Neural cell (in vitro differentiated cells): ENCODE data around the gene FKBP3.

Experiments
- EP300 ChIP-seq: fragments of 450-650 bp; conservative IDR thresholded peaks from 2 replicates; pipeline ENCODE4 v1.6.1; 2014; ENCODE audit warnings: antibody characterized with exemption, mild to moderate bottlenecking, moderate library complexity; ENCODE audit not compliant: poor library complexity, severe bottlenecking
- EZH2 ChIP-seq: fragments of 200-600, 300-800 bp; shearing (Covaris generic), sonication (generic); IDR thresholded peaks from 2 replicates; pipeline ENCODE4 v1.6.1; 2014; ENCODE audit warnings: antibody characterized with exemption, low read length, borderline replicate concordance, mild to moderate bottlenecking; ENCODE audit not compliant: insufficient read depth, poor library complexity, severe bottlenecking
- POLR2AphosphoS5 ChIP-seq: IDR thresholded peaks from 2 replicates; pipeline ENCODE4 v1.6.1; 2012
- RAD21 ChIP-seq: fragments of 450-650 bp; conservative IDR thresholded peaks from 2 replicates; pipeline ENCODE4 v1.6.1; 2014; ENCODE audit warnings: antibody characterized with exemption, mild to moderate bottlenecking, moderate library complexity
- SMC3 ChIP-seq: fragments of 450-650 bp; conservative IDR thresholded peaks from 2 replicates; pipeline ENCODE4 v1.6.1; 2014; ENCODE audit warnings: antibody characterized with exemption, mild to moderate bottlenecking, moderate library complexity; ENCODE audit not compliant: poor library complexity
- TAF1 ChIP-seq: IDR thresholded peaks from 2 replicates; pipeline ENCODE4 v1.6.1; 2012; ENCODE audit warnings: low read depth
- TF ChIP-seq, protein P1 (sequence below): fragments of 450-650 bp; IDR thresholded peaks from 2 replicates; pipeline ENCODE4 v1.5.1; 2014; ENCODE audit warnings: antibody characterized with exemption, mild to moderate bottlenecking, moderate library complexity; ENCODE audit not compliant: poor library complexity, severe bottlenecking
- TF ChIP-seq, protein P2 (sequence below): IDR thresholded peaks from 2 replicates; pipeline ENCODE4 v1.6.1; 2012; ENCODE audit warnings: borderline replicate concordance

DNA sequence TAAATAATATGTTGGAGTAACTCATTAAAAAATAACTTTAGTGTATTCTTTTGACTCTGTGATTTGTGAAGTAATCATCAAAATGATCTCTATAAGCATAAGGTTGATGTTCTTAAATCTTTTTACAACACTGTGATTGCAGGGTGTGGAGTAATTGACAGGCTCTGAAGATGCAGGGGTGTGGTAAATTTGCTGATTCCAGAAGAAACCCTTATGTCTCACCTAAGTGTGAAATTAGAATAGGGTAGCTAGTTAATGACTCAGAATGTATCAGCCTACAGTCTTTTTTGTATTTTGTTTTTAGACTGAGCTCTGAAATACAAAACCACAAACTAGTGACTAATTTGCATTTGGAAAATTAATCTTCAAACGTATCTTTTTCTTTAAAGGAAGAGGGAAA, 44.5 kb downstream of the FKBP3 start:
- TF ChIP-seq EP300 (no peak), TAF1 (no peak), POLR2AphosphoS5 (no peak), RAD21 (no peak), EZH2 (no peak), SMC3 (no peak)
- TF ChIP-seq, protein P1, sequence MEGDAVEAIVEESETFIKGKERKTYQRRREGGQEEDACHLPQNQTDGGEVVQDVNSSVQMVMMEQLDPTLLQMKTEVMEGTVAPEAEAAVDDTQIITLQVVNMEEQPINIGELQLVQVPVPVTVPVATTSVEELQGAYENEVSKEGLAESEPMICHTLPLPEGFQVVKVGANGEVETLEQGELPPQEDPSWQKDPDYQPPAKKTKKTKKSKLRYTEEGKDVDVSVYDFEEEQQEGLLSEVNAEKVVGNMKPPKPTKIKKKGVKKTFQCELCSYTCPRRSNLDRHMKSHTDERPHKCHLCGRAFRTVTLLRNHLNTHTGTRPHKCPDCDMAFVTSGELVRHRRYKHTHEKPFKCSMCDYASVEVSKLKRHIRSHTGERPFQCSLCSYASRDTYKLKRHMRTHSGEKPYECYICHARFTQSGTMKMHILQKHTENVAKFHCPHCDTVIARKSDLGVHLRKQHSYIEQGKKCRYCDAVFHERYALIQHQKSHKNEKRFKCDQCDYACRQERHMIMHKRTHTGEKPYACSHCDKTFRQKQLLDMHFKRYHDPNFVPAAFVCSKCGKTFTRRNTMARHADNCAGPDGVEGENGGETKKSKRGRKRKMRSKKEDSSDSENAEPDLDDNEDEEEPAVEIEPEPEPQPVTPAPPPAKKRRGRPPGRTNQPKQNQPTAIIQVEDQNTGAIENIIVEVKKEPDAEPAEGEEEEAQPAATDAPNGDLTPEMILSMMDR = no peak
- TF ChIP-seq, protein P2, sequence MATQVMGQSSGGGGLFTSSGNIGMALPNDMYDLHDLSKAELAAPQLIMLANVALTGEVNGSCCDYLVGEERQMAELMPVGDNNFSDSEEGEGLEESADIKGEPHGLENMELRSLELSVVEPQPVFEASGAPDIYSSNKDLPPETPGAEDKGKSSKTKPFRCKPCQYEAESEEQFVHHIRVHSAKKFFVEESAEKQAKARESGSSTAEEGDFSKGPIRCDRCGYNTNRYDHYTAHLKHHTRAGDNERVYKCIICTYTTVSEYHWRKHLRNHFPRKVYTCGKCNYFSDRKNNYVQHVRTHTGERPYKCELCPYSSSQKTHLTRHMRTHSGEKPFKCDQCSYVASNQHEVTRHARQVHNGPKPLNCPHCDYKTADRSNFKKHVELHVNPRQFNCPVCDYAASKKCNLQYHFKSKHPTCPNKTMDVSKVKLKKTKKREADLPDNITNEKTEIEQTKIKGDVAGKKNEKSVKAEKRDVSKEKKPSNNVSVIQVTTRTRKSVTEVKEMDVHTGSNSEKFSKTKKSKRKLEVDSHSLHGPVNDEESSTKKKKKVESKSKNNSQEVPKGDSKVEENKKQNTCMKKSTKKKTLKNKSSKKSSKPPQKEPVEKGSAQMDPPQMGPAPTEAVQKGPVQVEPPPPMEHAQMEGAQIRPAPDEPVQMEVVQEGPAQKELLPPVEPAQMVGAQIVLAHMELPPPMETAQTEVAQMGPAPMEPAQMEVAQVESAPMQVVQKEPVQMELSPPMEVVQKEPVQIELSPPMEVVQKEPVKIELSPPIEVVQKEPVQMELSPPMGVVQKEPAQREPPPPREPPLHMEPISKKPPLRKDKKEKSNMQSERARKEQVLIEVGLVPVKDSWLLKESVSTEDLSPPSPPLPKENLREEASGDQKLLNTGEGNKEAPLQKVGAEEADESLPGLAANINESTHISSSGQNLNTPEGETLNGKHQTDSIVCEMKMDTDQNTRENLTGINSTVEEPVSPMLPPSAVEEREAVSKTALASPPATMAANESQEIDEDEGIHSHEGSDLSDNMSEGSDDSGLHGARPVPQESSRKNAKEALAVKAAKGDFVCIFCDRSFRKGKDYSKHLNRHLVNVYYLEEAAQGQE = no peak
